Calu3 (cell line): ENCODE results near the gene OR5K2. TPM values are rescaled to one million over a fixed set of nuclear protein-coding genes. Genes with fewer than 3 reads are reported as not detected.

ENCODE experiments used
- Bru-seq: library from RNA; stranded (reverse); fragments of 400-500 nt; gene quantifications from one replicate; lab custom pipeline; 2021; lab: Mats Ljungman, UMichigan
- BruChase-seq, 2 experiments: library from RNA; stranded (reverse); fragments of 400-500 nt; gene quantifications; one replicate each; lab custom pipeline; 2021; lab: Mats Ljungman, UMichigan
- BruUV-seq: library from RNA; stranded (reverse); fragments of 400-500 nt; replicated peaks from 2 replicates; lab custom pipeline; 2021; lab: Mats Ljungman, UMichigan
- CTCF ChIA-PET: fragments of 300-600 bp; sonication (Branson Sonifier 250); formaldehyde crosslinking; loops from one replicate; lab custom pipeline; 2022; ENCODE audit warnings: antibody characterized with exemption; lab: Charles Lee
- DNase-seq: peaks from one replicate; pipeline ENCODE4 v3.0.0; 2022
- H3K27ac Mint-ChIP-seq: one replicate; pipeline ENCODE4 v1.8.0; 2022; ENCODE audit warnings: mixed read lengths; ENCODE audit not compliant: unreplicated experiment
- H3K27me3 Mint-ChIP-seq: one replicate; pipeline ENCODE4 v1.8.0; 2022; ENCODE audit warnings: mixed read lengths; ENCODE audit not compliant: unreplicated experiment
- H3K36me3 Mint-ChIP-seq: one replicate; pipeline ENCODE4 v1.8.0; 2022; ENCODE audit warnings: mild to moderate bottlenecking, moderate library complexity, mixed read lengths; ENCODE audit not compliant: insufficient read depth, unreplicated experiment
- H3K4me1 Mint-ChIP-seq: one replicate; pipeline ENCODE4 v1.8.0; 2022; ENCODE audit warnings: mild to moderate bottlenecking, low read depth, mixed read lengths; ENCODE audit not compliant: unreplicated experiment
- H3K4me3 Mint-ChIP-seq: one replicate; pipeline ENCODE4 v1.8.0; 2022; ENCODE audit warnings: mild to moderate bottlenecking, low read depth, moderate library complexity, mixed read lengths; ENCODE audit not compliant: unreplicated experiment
- H3K9me3 Mint-ChIP-seq: one replicate; pipeline ENCODE4 v1.8.0; 2022; ENCODE audit warnings: low read depth, mixed read lengths; ENCODE audit not compliant: unreplicated experiment
- CTCF ChIP-seq: fragments of 200-600 bp; IDR thresholded peaks from one replicate; pipeline ENCODE4 v1.8.0; 2022; ENCODE audit warnings: antibody characterized with exemption; ENCODE audit not compliant: unreplicated experiment
- intact Hi-C: fragments of 100-400 bp; cut with micrococcal nuclease; formaldehyde crosslinking; loops from one replicate; pipeline ENCODE4 v1.10.0; 2022; ENCODE audit not compliant: unreplicated experiment
- long read RNA-seq: library from polyadenylated mRNA; stranded (forward); transcript quantifications from one replicate; pipeline ENCODE4 v2.0.0, GENCODE V29; 2022
- total RNA-seq: library from RNA; stranded (reverse); gene quantifications from 2 replicates; pipeline ENCODE4 v1.2.3, GENCODE V29; 2022

The OR5K2 gene
- total RNA-seq (not detected in 2 replicates), Bru-seq, nascent RNA (not detected), BruChase-seq, experiment 1, labeled RNA remaining after a 6-hour chase (not detected), BruChase-seq, experiment 2, labeled RNA remaining after a 2-hour chase (not detected)
- long read RNA-seq: 0 reads

- Mint-ChIP-seq H3K9me3 (no peaks in the 10 kb centered on the region), H3K27ac (no peak within 1 kb of the TSS), H3K36me3 (no peaks in the 10 kb centered on the region), H3K27me3 (no peaks in the 10 kb centered on the region), H3K4me1 (no peaks in the 10 kb centered on the region), H3K4me3 (no peak within 1 kb of the TSS)
- DNase-seq: no peak
- intact Hi-C loops: no loop called here
- BruUV-seq: no TSS peak
- CTCF ChIA-PET: no interaction called here
- no peak for TF ChIP-seq CTCF
Measured at GRCh38 chr3:98497381-98497780, at the start of gene OR5K2. Gene OR5K2 (plus strand): TSS chr3:98497681. CDS start chr3:98497681, 0 bp downstream.

- Mint-ChIP-seq H3K36me3 (no peaks in the 10 kb centered on the region), H3K4me1 (peaks cover 8% of the 10 kb centered on the region), H3K27ac (no peak overlapping the region), H3K27me3 (no peaks in the 10 kb centered on the region), H3K9me3 (no peaks in the 10 kb centered on the region), H3K4me3 (no peak overlapping the region)
- intact Hi-C loops: no loop called here
- CTCF ChIA-PET: no interaction called here
- DNase-seq: no peak
- no peak for TF ChIP-seq CTCF
- no TSS peak for BruUV-seq
Measured at GRCh38 chr3:98449606-98450193, 47.8 kb upstream of the OR5K2 start.

- Mint-ChIP-seq H3K27ac (no peak overlapping the region), H3K4me3 (no peak overlapping the region), H3K36me3 (no peaks in the 10 kb centered on the region), H3K9me3 (no peaks in the 10 kb centered on the region), H3K27me3 (no peaks in the 10 kb centered on the region), H3K4me1 (peaks cover 8% of the 10 kb centered on the region)
- intact Hi-C loops: no loop called here
- no peak for DNase-seq
- BruUV-seq: no TSS peak
- no peak for TF ChIP-seq CTCF
- CTCF ChIA-PET: no interaction called here
Measured at GRCh38 chr3:98450372-98450771, 47.1 kb upstream of the OR5K2 start.

GRCh38 chr3:98453827-98454226 is 43.7 kb upstream of the OR5K2 start:
- BruUV-seq: no TSS peak
- peaks cover 8% of the 10 kb centered on the region for H3K4me1 Mint-ChIP-seq
- no peaks in the 10 kb centered on the region for H3K36me3 Mint-ChIP-seq
- no peak overlapping the region for H3K27ac Mint-ChIP-seq
- no peak for DNase-seq
- no peaks in the 10 kb centered on the region for H3K27me3 Mint-ChIP-seq
- intact Hi-C loops: no loop called here
- CTCF ChIA-PET: no interaction called here
- no peak for TF ChIP-seq CTCF
- no peaks in the 10 kb centered on the region for H3K9me3 Mint-ChIP-seq
- no peak overlapping the region for H3K4me3 Mint-ChIP-seq
